ENCODE results near the gene MAP3K14. TPM values are rescaled to one million over a fixed set of nuclear protein-coding genes. Genes with fewer than 3 reads are reported as not detected.

MAP3K14 gene
- total and polyA plus RNA-seq, 4 donors, result 1.2 to 7.8 (median 4.2) TPM

DNA sequence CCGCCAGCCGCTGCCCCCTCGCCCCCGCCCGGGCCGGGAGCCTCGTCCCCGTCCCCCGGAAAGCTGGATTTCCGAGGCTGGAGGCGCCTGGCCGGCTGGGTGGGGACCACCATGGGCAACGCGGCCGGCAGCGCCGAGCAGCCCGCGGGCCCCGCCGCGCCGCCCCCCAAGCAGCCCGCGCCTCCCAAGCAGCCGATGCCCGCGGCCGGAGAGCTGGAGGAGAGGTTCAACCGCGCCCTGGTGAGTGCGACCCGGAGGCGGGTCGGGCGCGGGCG lies 94.9 kb downstream of the MAP3K14 start:
- TF ChIP-seq FOXA2 (IDR thresholded peaks at IDR 0.05), result no peak
- TF ChIP-seq HNF4A (conservative IDR thresholded peaks at IDR 0.05), result no peak
- TF ChIP-seq GABPA (IDR thresholded peaks at IDR 0.05 in 1 of 2, conservative IDR thresholded peaks at IDR 0.05 in 1 of 2), result no peak
- no peak for TF ChIP-seq JUND (IDR thresholded peaks at IDR 0.05)
- no peak for TF ChIP-seq TAF1 (conservative IDR thresholded peaks at IDR 0.05)
- no peak for TF ChIP-seq SP1 (IDR thresholded peaks at IDR 0.05)
- TF ChIP-seq, protein P1, sequence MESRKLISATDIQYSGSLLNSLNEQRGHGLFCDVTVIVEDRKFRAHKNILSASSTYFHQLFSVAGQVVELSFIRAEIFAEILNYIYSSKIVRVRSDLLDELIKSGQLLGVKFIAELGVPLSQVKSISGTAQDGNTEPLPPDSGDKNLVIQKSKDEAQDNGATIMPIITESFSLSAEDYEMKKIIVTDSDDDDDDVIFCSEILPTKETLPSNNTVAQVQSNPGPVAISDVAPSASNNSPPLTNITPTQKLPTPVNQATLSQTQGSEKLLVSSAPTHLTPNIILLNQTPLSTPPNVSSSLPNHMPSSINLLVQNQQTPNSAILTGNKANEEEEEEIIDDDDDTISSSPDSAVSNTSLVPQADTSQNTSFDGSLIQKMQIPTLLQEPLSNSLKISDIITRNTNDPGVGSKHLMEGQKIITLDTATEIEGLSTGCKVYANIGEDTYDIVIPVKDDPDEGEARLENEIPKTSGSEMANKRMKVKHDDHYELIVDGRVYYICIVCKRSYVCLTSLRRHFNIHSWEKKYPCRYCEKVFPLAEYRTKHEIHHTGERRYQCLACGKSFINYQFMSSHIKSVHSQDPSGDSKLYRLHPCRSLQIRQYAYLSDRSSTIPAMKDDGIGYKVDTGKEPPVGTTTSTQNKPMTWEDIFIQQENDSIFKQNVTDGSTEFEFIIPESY (IDR thresholded peaks at IDR 0.05), result no peak
- TF ChIP-seq EGR1 (IDR thresholded peaks at IDR 0.05; ENCODE audit: low read depth in 2 of 2), result no peak
- TF ChIP-seq RAD21 (IDR thresholded peaks at IDR 0.05), result no peak
- TF ChIP-seq, protein P2, sequence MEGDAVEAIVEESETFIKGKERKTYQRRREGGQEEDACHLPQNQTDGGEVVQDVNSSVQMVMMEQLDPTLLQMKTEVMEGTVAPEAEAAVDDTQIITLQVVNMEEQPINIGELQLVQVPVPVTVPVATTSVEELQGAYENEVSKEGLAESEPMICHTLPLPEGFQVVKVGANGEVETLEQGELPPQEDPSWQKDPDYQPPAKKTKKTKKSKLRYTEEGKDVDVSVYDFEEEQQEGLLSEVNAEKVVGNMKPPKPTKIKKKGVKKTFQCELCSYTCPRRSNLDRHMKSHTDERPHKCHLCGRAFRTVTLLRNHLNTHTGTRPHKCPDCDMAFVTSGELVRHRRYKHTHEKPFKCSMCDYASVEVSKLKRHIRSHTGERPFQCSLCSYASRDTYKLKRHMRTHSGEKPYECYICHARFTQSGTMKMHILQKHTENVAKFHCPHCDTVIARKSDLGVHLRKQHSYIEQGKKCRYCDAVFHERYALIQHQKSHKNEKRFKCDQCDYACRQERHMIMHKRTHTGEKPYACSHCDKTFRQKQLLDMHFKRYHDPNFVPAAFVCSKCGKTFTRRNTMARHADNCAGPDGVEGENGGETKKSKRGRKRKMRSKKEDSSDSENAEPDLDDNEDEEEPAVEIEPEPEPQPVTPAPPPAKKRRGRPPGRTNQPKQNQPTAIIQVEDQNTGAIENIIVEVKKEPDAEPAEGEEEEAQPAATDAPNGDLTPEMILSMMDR (IDR thresholded peaks at IDR 0.05; ENCODE audit: low read depth, low read length, missing input control), result no peak
- TF ChIP-seq, protein P3, sequence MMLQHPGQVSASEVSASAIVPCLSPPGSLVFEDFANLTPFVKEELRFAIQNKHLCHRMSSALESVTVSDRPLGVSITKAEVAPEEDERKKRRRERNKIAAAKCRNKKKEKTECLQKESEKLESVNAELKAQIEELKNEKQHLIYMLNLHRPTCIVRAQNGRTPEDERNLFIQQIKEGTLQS (IDR thresholded peaks at IDR 0.05), result no peak
- TF ChIP-seq, protein P4, sequence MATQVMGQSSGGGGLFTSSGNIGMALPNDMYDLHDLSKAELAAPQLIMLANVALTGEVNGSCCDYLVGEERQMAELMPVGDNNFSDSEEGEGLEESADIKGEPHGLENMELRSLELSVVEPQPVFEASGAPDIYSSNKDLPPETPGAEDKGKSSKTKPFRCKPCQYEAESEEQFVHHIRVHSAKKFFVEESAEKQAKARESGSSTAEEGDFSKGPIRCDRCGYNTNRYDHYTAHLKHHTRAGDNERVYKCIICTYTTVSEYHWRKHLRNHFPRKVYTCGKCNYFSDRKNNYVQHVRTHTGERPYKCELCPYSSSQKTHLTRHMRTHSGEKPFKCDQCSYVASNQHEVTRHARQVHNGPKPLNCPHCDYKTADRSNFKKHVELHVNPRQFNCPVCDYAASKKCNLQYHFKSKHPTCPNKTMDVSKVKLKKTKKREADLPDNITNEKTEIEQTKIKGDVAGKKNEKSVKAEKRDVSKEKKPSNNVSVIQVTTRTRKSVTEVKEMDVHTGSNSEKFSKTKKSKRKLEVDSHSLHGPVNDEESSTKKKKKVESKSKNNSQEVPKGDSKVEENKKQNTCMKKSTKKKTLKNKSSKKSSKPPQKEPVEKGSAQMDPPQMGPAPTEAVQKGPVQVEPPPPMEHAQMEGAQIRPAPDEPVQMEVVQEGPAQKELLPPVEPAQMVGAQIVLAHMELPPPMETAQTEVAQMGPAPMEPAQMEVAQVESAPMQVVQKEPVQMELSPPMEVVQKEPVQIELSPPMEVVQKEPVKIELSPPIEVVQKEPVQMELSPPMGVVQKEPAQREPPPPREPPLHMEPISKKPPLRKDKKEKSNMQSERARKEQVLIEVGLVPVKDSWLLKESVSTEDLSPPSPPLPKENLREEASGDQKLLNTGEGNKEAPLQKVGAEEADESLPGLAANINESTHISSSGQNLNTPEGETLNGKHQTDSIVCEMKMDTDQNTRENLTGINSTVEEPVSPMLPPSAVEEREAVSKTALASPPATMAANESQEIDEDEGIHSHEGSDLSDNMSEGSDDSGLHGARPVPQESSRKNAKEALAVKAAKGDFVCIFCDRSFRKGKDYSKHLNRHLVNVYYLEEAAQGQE (IDR thresholded peaks at IDR 0.05), result no peak
- TF ChIP-seq, protein P5, sequence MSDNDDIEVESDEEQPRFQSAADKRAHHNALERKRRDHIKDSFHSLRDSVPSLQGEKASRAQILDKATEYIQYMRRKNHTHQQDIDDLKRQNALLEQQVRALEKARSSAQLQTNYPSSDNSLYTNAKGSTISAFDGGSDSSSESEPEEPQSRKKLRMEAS (IDR thresholded peaks at IDR 0.05), result no peak
- TF ChIP-seq RXRA (IDR thresholded peaks at IDR 0.05), result no peak
- no peak for TF ChIP-seq NR2F2 (IDR thresholded peaks at IDR 0.05)
- 3% methylated on average over 38 of the region's 38 CpGs for WGBS
- H3K36me3 ChIP-seq (ENCODE audit: control insufficient read depth in 4 of 4, insufficient read depth in 3 of 4, low read depth in 1 of 4, low read length in 3 of 4), result no peaks in the 10 kb centered on the region
- H3K9ac ChIP-seq (ENCODE audit: low read depth in 1 of 2, low read length in 2 of 2), result no peak overlapping the region
- DNase-seq (ENCODE audit: low spot score), result no peak
- peaks cover 0 to 9% (median 5%) of the 10 kb centered on the region in 4 donors for H3K4me1 ChIP-seq (ENCODE audit: control insufficient read depth in 4 of 4, insufficient read depth in 4 of 4, low read length in 3 of 4)
- H3K27ac ChIP-seq (ENCODE audit: low read depth in 1 of 2, low read length in 2 of 2), result peak overlapping the region; percentile 63 to 64
- no peaks in the 10 kb centered on the region for H3K9me3 ChIP-seq (ENCODE audit: control insufficient read depth in 4 of 4, low read length in 3 of 4)
- no peaks in the 10 kb centered on the region for H3K27me3 ChIP-seq (ENCODE audit: control insufficient read depth in 4 of 4, insufficient read depth in 4 of 4, low read length in 3 of 4)
- peak overlapping the region in 1 of 3 donors; percentile 55 for H3K4me3 ChIP-seq (ENCODE audit: low read depth in 1 of 3, low read length in 3 of 3)

All from liver (tissue), 9 donors.